Esophagus squamous epithelium (tissue), 5 donors: ENCODE measurements around the gene DKK3. TPM values are rescaled to one million over a fixed set of nuclear protein-coding genes. Genes with fewer than 3 reads are reported as not detected.

Source experiments
- DNase-seq: peaks from one replicate; lab custom pipeline; 2025; lab: John Stamatoyannopoulos, UW
- H3K27ac ChIP-seq, 4 donors: fragments of 200-600 bp; sonication (generic); one replicate each; pipeline ENCODE4 v1.5.1; 2016 to 2019; ENCODE audit warnings: mild to moderate bottlenecking in 1 of 4
- H3K27me3 ChIP-seq, 4 donors: fragments of 200-600 bp; sonication (generic); 1 replicate in 3 of 4; 2 replicates in 1 of 4; pipeline versions ENCODE4 v1.5.1 to v1.6.0; 2017 to 2021; ENCODE audit warnings: antibody characterized with exemption in 1 of 4
- H3K36me3 ChIP-seq, 3 donors: fragments of 200-600 bp; sonication (generic); one replicate each; pipeline ENCODE4 v1.5.1; 2016 to 2019
- H3K4me1 ChIP-seq, 3 donors: fragments of 200-600 bp; sonication (generic); one replicate each; pipeline ENCODE4 v1.5.1; 2017 to 2019
- H3K4me3 ChIP-seq, 4 donors: fragments of 200-600 bp; sonication (generic); 1 replicate in 3 of 4; 2 replicates in 1 of 4; pipeline ENCODE4 v1.5.1; 2016 to 2019; ENCODE audit warnings: mild to moderate bottlenecking in 2 of 4, moderate library complexity in 1 of 4
- H3K9me3 ChIP-seq, 3 donors: fragments of 200-600 bp; sonication (generic); one replicate each; pipeline ENCODE4 v1.5.1; 2016 to 2019
- POLR2A ChIP-seq, 4 donors: fragments of 450-650 bp; IDR thresholded peaks; one replicate each; pipeline ENCODE4 v1.6.1; 2017; ENCODE audit warnings: antibody characterized with exemption in 4 of 4, mild to moderate bottlenecking in 4 of 4, moderate library complexity in 3 of 4
- WGBS, 2 donors: methylation state at CpG; one replicate each; pipeline ENCODE4 v1.1.5; 2018; 5-methylcytosine and 5-hydroxymethylcytosine counted together
- intact Hi-C: fragments of 100-400 bp; cut with DNase I; formaldehyde crosslinking; loops from one replicate; pipeline ENCODE4 v1.15.0; 2022
- total RNA-seq, 4 donors: library from RNA; depleted of rRNA; stranded (reverse); fragments of >200 nt; gene quantifications; one replicate each; pipeline ENCODE4 v1.1.0, GENCODE V29; 2016
- TF ChIP-seq, protein P1 (sequence below), 6 experiments: fragments of 450-650 bp in 4 of 6; fragments of 200-600 bp in 2 of 6; sonication (generic) in 2 of 6; IDR thresholded peaks; one replicate each; pipeline ENCODE4 v1.5.1; 2016 to 2019; ENCODE audit warnings: antibody characterized with exemption in 6 of 6, mild to moderate bottlenecking in 4 of 6, moderate library complexity in 4 of 6
- donor health status: DM: yes; HTN: yes; CAD: no.

DKK3 gene
- total RNA-seq, 4 donors from 2014 or later, result 24.8 to 112 (median 44.5) TPM

DNA sequence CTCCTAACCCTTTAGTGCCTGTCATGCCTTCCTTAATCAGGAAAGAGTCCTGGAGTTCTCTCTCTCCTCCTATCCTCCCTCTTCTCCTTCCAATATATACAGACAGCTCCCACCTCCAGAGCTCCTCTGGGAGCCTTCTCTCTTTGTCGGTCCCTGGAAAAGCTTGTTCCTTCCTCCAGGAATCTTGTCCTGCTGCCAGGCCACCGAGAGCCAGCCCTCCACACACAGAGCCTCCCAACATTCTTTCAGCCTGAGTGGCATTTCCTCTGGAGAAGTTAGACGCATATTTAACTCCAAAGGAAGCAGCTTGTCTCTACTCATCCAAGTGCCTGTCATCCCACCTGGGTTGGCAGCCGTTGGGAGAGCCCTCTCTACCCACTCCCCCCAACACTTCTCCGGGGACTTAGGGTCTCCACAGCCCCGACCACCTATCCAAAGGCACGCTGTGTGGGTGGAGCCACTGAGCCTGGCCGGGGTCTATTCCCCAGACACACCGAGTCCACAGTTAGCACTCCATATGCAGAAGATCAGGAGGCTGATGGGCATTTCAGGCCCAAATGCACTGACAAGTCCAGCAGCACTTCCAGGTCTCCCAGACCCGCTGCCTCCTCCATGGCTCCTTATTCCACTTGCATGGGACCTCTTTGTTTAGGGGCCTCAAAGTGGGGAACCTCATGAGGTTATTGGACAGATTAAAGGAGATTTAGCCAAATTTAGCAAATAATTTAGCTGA, 31.1 kb downstream of the DKK3 start:
- peak overlapping the region in 3 of 4 donors; percentile 39 to 87 (median 78) for H3K27ac ChIP-seq
- H3K4me1 ChIP-seq, result peaks cover 15 to 79% (median 62%) of the 10 kb centered on the region in 3 donors
- no peak for DNase-seq
- 25 to 38% methylated on average over 5 to 7 of the region's 10 CpGs for WGBS, 2 donors
- H3K4me3 ChIP-seq, result peak overlapping the region in 1 of 4 donors; percentile 1
- no peaks in the 10 kb centered on the region for H3K9me3 ChIP-seq
- TF ChIP-seq POLR2A (IDR thresholded peaks at IDR 0.05), result no peak
- TF ChIP-seq, protein P1, sequence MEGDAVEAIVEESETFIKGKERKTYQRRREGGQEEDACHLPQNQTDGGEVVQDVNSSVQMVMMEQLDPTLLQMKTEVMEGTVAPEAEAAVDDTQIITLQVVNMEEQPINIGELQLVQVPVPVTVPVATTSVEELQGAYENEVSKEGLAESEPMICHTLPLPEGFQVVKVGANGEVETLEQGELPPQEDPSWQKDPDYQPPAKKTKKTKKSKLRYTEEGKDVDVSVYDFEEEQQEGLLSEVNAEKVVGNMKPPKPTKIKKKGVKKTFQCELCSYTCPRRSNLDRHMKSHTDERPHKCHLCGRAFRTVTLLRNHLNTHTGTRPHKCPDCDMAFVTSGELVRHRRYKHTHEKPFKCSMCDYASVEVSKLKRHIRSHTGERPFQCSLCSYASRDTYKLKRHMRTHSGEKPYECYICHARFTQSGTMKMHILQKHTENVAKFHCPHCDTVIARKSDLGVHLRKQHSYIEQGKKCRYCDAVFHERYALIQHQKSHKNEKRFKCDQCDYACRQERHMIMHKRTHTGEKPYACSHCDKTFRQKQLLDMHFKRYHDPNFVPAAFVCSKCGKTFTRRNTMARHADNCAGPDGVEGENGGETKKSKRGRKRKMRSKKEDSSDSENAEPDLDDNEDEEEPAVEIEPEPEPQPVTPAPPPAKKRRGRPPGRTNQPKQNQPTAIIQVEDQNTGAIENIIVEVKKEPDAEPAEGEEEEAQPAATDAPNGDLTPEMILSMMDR (IDR thresholded peaks at IDR 0.05), result no peak
- H3K27me3 ChIP-seq, result no peaks in the 10 kb centered on the region
- no peaks in the 10 kb centered on the region for H3K36me3 ChIP-seq
- intact Hi-C loops, result no loop called here

DNA sequence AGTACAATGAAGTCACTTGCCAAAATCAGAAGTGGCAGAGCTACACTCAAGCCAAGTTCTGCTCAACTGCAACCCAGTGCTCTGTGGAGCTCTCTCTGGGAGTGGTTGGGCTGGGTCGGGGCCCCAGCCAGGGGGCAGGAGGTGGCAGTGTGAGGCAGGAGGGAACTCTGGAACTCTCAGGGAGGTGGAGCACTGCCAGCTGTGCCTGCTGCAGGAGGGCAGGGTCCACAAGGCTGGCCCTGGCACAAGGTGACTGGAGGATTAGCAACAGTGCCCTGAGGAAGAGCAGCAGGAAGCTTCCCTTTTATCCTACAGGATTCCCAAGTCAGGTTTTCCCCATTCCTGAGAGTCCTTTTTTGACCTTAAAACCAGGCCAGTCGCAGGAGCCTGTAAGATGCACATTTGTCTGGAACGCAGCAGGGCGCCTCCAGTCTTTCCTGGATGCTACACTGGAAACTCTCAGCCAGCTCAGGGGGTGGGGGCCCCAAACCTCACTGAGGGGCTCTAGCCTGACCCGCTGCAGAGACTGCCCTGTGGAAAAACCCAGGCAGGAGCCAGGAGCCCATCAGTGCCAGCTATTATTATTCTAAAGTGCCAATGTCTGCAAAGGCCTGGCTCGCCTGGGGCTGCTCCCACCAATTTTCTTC, 31.8 kb downstream of the DKK3 start:
- no peaks in the 10 kb centered on the region for H3K9me3 ChIP-seq
- peaks cover 15 to 84% (median 62%) of the 10 kb centered on the region in 3 donors for H3K4me1 ChIP-seq
- intact Hi-C loops, result no loop called here
- WGBS, 2 donors, result 25 to 60% methylated on average over 1 to 2 of the region's 6 CpGs
- no peaks in the 10 kb centered on the region for H3K27me3 ChIP-seq
- TF ChIP-seq POLR2A (IDR thresholded peaks at IDR 0.05), result no peak
- TF ChIP-seq, protein P1 (IDR thresholded peaks at IDR 0.05), result no peak
- H3K27ac ChIP-seq, result peak overlapping the region in 3 of 4 donors; percentile 39 to 87 (median 78)
- H3K4me3 ChIP-seq, result no peak overlapping the region
- DNase-seq, result no peak
- no peaks in the 10 kb centered on the region for H3K36me3 ChIP-seq

DNA sequence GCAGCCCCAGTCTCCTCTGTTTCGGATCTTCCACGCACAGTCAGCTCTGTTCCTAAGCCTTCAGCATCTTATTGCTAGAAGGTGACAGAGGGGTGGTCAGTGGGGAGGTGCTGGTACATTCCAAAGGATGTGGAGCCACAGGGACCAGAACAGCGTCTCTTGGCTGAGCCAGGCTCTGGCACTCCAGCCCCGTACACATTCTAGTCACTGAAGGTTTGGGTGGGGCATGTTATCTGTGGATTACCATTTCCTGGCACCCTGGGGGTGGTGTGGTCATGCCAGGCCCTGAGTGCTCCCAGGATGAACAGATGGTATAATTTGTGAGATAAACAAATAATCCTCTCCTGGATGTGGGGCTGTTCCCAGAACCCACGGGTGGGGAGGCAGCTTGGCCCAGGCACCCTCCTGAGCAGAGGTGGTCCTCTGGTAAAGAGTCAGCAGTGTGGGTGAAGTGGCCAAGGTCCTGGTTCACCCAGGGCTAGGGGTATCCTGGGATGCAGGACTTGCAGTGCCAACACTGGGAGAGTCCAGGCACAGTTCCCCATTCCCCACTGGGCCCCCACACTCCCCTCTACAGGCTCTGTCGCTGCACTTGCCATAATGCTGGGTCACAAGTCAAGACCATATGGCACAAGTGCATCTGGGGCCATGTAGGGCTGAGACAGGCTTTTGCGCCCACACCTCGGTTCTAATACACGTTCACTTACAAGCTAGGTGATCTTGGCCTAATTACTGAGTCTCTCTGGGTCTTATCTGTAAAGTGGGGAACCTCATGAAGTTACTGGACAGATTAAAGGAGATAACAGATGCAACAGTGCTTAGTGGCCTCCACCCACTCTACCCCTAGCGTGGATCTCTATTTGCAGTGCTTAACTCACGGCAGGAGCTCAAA, 33.0 kb downstream of the DKK3 start:
- no peak for DNase-seq
- intact Hi-C loops, result no loop called here
- H3K27me3 ChIP-seq, result no peaks in the 10 kb centered on the region
- no peak for TF ChIP-seq POLR2A (IDR thresholded peaks at IDR 0.05)
- TF ChIP-seq, protein P1 (IDR thresholded peaks at IDR 0.05), result no peak
- no peaks in the 10 kb centered on the region for H3K9me3 ChIP-seq
- 61 to 65% methylated on average over 7 to 11 of the region's 11 CpGs for WGBS, 2 donors
- H3K27ac ChIP-seq, result peak overlapping the region in 1 of 4 donors; percentile 31
- peaks cover 15 to 87% (median 62%) of the 10 kb centered on the region in 3 donors for H3K4me1 ChIP-seq
- no peaks in the 10 kb centered on the region for H3K36me3 ChIP-seq
- H3K4me3 ChIP-seq, result no peak overlapping the region

DNA sequence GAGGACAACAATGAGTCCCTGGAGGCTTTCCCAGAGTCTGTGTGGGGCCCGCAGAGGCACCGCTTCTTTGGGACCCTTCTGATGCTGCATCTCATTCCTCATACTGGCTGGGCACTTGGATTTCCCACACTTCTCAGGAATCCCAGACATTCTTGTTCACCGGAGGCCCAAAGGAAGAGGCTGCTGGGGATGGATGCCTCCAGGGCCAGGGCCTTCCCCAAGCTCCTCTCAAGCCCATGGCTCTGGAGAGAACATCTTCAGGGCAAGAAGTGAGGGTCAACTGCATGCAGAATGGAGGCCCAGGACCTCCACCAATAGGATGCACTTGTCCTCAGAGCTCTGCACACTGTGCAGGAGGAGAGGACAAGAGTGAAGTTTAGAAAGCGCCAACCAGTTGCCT, 34.6 kb downstream of the DKK3 start:
- H3K27ac ChIP-seq, result peak overlapping the region in 3 of 4 donors; percentile 67 to 72 (median 71)
- 33 to 86% methylated on average over 3 to 4 of the region's 4 CpGs for WGBS, 2 donors
- H3K4me3 ChIP-seq, result no peak overlapping the region
- peaks cover 15 to 82% (median 49%) of the 10 kb centered on the region in 3 donors for H3K4me1 ChIP-seq
- H3K27me3 ChIP-seq, result no peaks in the 10 kb centered on the region
- no peaks in the 10 kb centered on the region for H3K36me3 ChIP-seq
- H3K9me3 ChIP-seq, result no peaks in the 10 kb centered on the region
- no peak for DNase-seq
- intact Hi-C loops, result no loop called here
- TF ChIP-seq POLR2A (IDR thresholded peaks at IDR 0.05), result no peak
- TF ChIP-seq, protein P1 (IDR thresholded peaks at IDR 0.05), result no peak
